Keratinocyte (primary cell): ENCODE measurements around the gene WDR89. TPM values are rescaled to one million over a fixed set of nuclear protein-coding genes. Genes with fewer than 3 reads are reported as not detected.

Experiments used
- DNase-seq: peaks from one replicate; pipeline ENCODE4 v3.0.0-alpha.2; 2011; ENCODE audit warnings: low read depth, missing footprints, low spot score
- FAIRE-seq: peaks from 2 replicates; lab custom pipeline; 2011; peaks lifted over from hg19 to GRCh38; lab: Jason Lieb, UNC
- H2AFZ ChIP-seq: 2 replicates; pipeline ENCODE4 v1.6.0; 2012; ENCODE audit warnings: low read length, control low read depth, inconsistent platforms; ENCODE audit not compliant: control insufficient read depth
- H3K27ac ChIP-seq: 2 replicates; pipeline ENCODE4 v1.5.1; 2011; ENCODE audit warnings: low read length; ENCODE audit not compliant: control insufficient read depth, insufficient read depth
- H3K27me3 ChIP-seq: 3 replicates; pipeline ENCODE4 v1.6.0; 2011; ENCODE audit warnings: low read length; ENCODE audit not compliant: control insufficient read depth, insufficient read depth; ENCODE audit errors: extremely low read depth
- H3K36me3 ChIP-seq, 2 experiments: 2 replicates in 1 of 2; 3 replicates in 1 of 2; pipeline ENCODE4 v1.5.1; 2011; ENCODE audit warnings: low read length in 2 of 2, mild to moderate bottlenecking in 1 of 2; ENCODE audit not compliant: control insufficient read depth in 2 of 2, insufficient read depth in 2 of 2; ENCODE audit errors: extremely low read depth in 1 of 2
- H3K4me1 ChIP-seq: 3 replicates; pipeline ENCODE4 v1.5.1; 2011; ENCODE audit warnings: low read length; ENCODE audit not compliant: control insufficient read depth, insufficient read depth; ENCODE audit errors: extremely low read depth
- H3K4me2 ChIP-seq: 3 replicates; pipeline ENCODE4 v1.6.0; 2011; ENCODE audit warnings: low read depth, low read length; ENCODE audit not compliant: control insufficient read depth, insufficient read depth; ENCODE audit errors: extremely low read depth
- H3K4me3 ChIP-seq, 3 experiments: fragments of 200-600 bp in 1 of 3; sonication (generic) in 1 of 3; 2 replicates in 2 of 3; 3 replicates in 1 of 3; pipeline ENCODE4 v1.5.1; 2011 to 2016; ENCODE audit warnings: low read length in 3 of 3, mild to moderate bottlenecking in 3 of 3, control low read depth in 2 of 3, inconsistent platforms in 1 of 3, low read depth in 1 of 3, mixed read lengths in 1 of 3, mixed run types in 1 of 3, moderate library complexity in 1 of 3; ENCODE audit not compliant: control insufficient read depth in 2 of 3, insufficient read depth in 2 of 3; ENCODE audit errors: extremely low read depth in 1 of 3
- H3K79me2 ChIP-seq: 2 replicates; pipeline ENCODE4 v1.6.0; 2012; ENCODE audit warnings: low read length; ENCODE audit not compliant: control insufficient read depth, insufficient read depth
- H3K9ac ChIP-seq: 3 replicates; pipeline ENCODE4 v1.6.0; 2011; ENCODE audit warnings: low read length; ENCODE audit not compliant: control insufficient read depth, insufficient read depth; ENCODE audit errors: extremely low read depth
- H3K9me1 ChIP-seq: 3 replicates; pipeline ENCODE4 v1.6.0; 2011; ENCODE audit warnings: low read length; ENCODE audit not compliant: control insufficient read depth, insufficient read depth; ENCODE audit errors: extremely low read depth
- H3K9me3 ChIP-seq: 2 replicates; pipeline ENCODE4 v1.5.1; 2012; ENCODE audit warnings: low read depth, low read length; ENCODE audit not compliant: control insufficient read depth
- H4K20me1 ChIP-seq: 3 replicates; pipeline ENCODE4 v1.6.0; 2011; ENCODE audit warnings: low read length; ENCODE audit not compliant: control insufficient read depth, insufficient read depth; ENCODE audit errors: extremely low read depth
- EZH2 ChIP-seq: IDR thresholded peaks from one replicate; pipeline ENCODE4 v1.6.1; 2012; ENCODE audit warnings: inconsistent platforms, mild to moderate bottlenecking, low read length, moderate library complexity
- dilution Hi-C: fragments of 300-500 bp; cut with MboI; formaldehyde crosslinking; loops from one replicate; pipeline ENCODE4 v1.7.0; 2020; ENCODE audit warnings: low sequenced_read_pairs; ENCODE audit not compliant: extremely low pct_ligation_motif_present
- polyA minus RNA-seq, 3 experiments: library from RNA; depleted of rRNA, polyadenylated mRNA; stranded (reverse); fragments of >200 nt; gene quantifications; 1 replicate in 1 of 3; 2 replicates in 1 of 3; 3 replicates in 1 of 3; pipeline ENCODE4 v1.2.3, GENCODE V29; 2011
- polyA plus RNA-seq, 5 experiments: library from polyadenylated mRNA; depleted of rRNA in 3 of 5; stranded (reverse) in 3 of 5; stranded (forward) in 1 of 5; unstranded in 1 of 5; fragments of >200 nt; gene quantifications; 1 replicate in 1 of 5; 2 replicates in 3 of 5; 3 replicates in 1 of 5; pipeline versions ENCODE4 v1.2.1 to v1.2.3, GENCODE V29; 2011 to 2012; ENCODE audit warnings: missing spikeins in 2 of 5, low read depth in 1 of 5, low replicate concordance in 1 of 5
- TF ChIP-seq, protein P1 (sequence below), 3 experiments: IDR thresholded peaks in 1 of 3; conservative IDR thresholded peaks in 1 of 3; optimal IDR thresholded peaks in 1 of 3; 2 replicates in 2 of 3; 3 replicates in 1 of 3; pipeline versions ENCODE3 to v1.5.1; 2011; ENCODE audit warnings: low read length in 3 of 3, mild to moderate bottlenecking in 3 of 3, moderate library complexity in 2 of 3, control low read depth in 1 of 3, inconsistent platforms in 1 of 3; ENCODE audit not compliant: insufficient read depth in 2 of 3; ENCODE audit errors: extremely low read depth in 1 of 3

The WDR89 gene, protein sequence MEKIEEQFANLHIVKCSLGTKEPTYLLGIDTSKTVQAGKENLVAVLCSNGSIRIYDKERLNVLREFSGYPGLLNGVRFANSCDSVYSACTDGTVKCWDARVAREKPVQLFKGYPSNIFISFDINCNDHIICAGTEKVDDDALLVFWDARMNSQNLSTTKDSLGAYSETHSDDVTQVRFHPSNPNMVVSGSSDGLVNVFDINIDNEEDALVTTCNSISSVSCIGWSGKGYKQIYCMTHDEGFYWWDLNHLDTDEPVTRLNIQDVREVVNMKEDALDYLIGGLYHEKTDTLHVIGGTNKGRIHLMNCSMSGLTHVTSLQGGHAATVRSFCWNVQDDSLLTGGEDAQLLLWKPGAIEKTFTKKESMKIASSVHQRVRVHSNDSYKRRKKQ
- 6.4 to 14.3 TPM (median 9.4 TPM) in 3 replicates for polyA plus RNA-seq
- polyA plus RNA-seq (2011; ENCODE audit: low read depth) = 6.3 TPM
- 4.7 and 10.4 TPM in 2 replicates for polyA plus RNA-seq (2011; cell fraction: cytosol; rRNA removed)
- polyA plus RNA-seq (2011; cell fraction: nucleus; rRNA removed) = 8.8 and 12.8 TPM in 2 replicates
- polyA plus RNA-seq (2012; ENCODE audit: low replicate concordance) = 7.7 and 9.1 TPM in 2 replicates
- 2.4 to 16.5 TPM (median 7.0 TPM) in 3 replicates for polyA minus RNA-seq
- polyA minus RNA-seq (2011; cell fraction: cytosol; rRNA and poly(A)+ RNA removed) = 7.5 TPM
- polyA minus RNA-seq (2011; cell fraction: nucleus; rRNA and poly(A)+ RNA removed) = 5.5 and 12.6 TPM in 2 replicates

DNA sequence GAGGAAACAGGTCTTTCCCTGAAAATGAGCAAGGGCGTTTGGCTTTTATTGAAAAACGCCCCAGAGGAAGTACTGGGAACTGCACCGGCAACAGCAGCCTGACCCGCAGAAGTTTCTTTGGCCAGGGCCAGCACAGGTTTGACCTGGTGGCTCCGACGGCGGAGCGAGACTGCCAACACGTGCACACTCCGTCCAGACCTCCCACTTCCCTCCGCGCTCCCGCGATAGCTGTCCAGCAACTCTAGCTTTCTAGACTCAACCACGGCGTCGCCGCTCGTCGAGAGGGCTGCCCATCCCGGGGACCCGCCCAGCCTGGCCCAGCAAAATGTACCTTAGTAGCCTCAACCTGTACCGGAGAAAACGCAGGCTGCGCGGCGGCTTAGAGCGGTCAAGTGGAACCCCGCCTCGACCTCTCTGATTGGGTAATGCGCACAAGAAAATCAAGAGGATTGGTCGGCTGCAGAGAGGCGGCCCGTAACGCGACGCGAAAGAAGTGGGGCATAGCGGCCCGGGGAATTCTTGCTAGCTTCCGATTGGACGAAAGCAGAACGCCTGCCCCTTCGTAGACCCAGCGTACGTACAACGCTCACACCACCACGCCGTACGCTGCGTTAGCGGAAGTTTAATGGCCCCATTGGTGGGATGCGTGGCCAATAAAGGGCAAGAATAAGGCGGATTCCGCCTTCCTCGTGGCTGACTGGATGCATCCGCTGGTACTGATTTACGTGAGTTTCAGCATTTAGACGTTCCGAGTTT is at the start of gene WDR89:
WDR89 (minus strand) TSS at position 399 of the 756 bp plus-strand sequence. CDS start 41,929 bp downstream, outside the sequence.
- H3K4me2 ChIP-seq = peak within 1 kb of the TSS; percentile 89
- H3K4me1 ChIP-seq = peaks cover 4% of the 10 kb centered on the region
- peaks cover 31% of the 10 kb centered on the region for H3K79me2 ChIP-seq
- no peaks in the 10 kb centered on the region for H4K20me1 ChIP-seq
- peak within 1 kb of the TSS; percentile 97 for H2AFZ ChIP-seq
- H3K9ac ChIP-seq = peak within 1 kb of the TSS; percentile 95
- TF ChIP-seq, protein P1, sequence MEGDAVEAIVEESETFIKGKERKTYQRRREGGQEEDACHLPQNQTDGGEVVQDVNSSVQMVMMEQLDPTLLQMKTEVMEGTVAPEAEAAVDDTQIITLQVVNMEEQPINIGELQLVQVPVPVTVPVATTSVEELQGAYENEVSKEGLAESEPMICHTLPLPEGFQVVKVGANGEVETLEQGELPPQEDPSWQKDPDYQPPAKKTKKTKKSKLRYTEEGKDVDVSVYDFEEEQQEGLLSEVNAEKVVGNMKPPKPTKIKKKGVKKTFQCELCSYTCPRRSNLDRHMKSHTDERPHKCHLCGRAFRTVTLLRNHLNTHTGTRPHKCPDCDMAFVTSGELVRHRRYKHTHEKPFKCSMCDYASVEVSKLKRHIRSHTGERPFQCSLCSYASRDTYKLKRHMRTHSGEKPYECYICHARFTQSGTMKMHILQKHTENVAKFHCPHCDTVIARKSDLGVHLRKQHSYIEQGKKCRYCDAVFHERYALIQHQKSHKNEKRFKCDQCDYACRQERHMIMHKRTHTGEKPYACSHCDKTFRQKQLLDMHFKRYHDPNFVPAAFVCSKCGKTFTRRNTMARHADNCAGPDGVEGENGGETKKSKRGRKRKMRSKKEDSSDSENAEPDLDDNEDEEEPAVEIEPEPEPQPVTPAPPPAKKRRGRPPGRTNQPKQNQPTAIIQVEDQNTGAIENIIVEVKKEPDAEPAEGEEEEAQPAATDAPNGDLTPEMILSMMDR (optimal IDR thresholded peaks at IDR 0.05 in 1 of 3, IDR thresholded peaks at IDR 0.05 in 1 of 3, conservative IDR thresholded peaks at IDR 0.05 in 1 of 3; ENCODE audit: extremely low read depth in 1 of 3, insufficient read depth in 2 of 3, low read length in 3 of 3) = peak; percentile 53 to 84 (median 84)
- TF ChIP-seq EZH2 = no peak
- FAIRE-seq (no peak), DNase-seq (peak; percentile 93)
- no peaks in the 10 kb centered on the region for H3K9me1 ChIP-seq
- H3K9me3 ChIP-seq = no peaks in the 10 kb centered on the region
- H3K27ac ChIP-seq = peak within 1 kb of the TSS; percentile 99
- peak within 1 kb of the TSS; percentile 51 to 98 (median 96) for H3K4me3 ChIP-seq
- no peaks in the 10 kb centered on the region for H3K27me3 ChIP-seq
- H3K36me3 ChIP-seq = no peaks in the 10 kb centered on the region
- dilution Hi-C loops = no loop called here

DNA sequence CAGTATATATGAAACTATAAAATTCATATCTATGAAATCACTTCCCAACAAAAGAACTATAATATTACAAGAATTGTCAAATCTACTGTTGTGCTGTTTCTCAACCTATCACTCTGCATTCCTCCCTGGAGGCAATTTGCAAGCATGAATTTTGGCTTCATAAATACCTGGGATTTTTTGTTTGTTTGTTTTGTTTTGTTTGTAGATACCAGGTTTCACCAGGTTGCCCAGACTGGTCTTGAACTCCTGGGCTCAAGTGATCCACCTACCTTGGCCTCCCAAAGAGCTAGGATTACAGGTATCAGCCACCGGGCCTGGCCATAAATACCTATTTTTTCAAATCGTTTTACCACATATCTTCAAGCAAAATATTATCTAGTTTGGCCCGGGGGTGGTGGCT is 47.5 kb upstream of the WDR89 start:
- H3K4me1 ChIP-seq = peaks cover 6% of the 10 kb centered on the region

More for the DNA sequence above, 47.5 kb upstream of the WDR89 start:
- no peaks in the 10 kb centered on the region for H4K20me1 ChIP-seq
- no peaks in the 10 kb centered on the region for H3K27me3 ChIP-seq
- H3K9me3 ChIP-seq = no peaks in the 10 kb centered on the region
- no peaks in the 10 kb centered on the region for H3K9me1 ChIP-seq
- H3K9ac ChIP-seq = no peak overlapping the region
- TF ChIP-seq, protein P1 (optimal IDR thresholded peaks at IDR 0.05 in 1 of 3, IDR thresholded peaks at IDR 0.05 in 1 of 3, conservative IDR thresholded peaks at IDR 0.05 in 1 of 3; ENCODE audit: extremely low read depth in 1 of 3, insufficient read depth in 2 of 3, low read length in 3 of 3) = no peak
- no peak for TF ChIP-seq EZH2
- no peaks in the 10 kb centered on the region for H3K79me2 ChIP-seq
- no peak overlapping the region for H3K4me2 ChIP-seq
- no peak overlapping the region for H3K27ac ChIP-seq
- H3K36me3 ChIP-seq = peaks cover 0 to 6% of the 10 kb centered on the region in 2 experiments
- no peak for DNase-seq
- no peak overlapping the region for H2AFZ ChIP-seq
- FAIRE-seq = no peak
- no peak overlapping the region for H3K4me3 ChIP-seq
- dilution Hi-C loops = no loop called here
